Bone marrow (tissue), 2 donors: ENCODE results near the gene PET117.
"Not testable (repeated sequence)": the region's sequence is repeated elsewhere in the genome, so short reads cannot be mapped to it uniquely, and the experiment has no call there.

Experiments
- DNase-seq, 2 donors: peaks; one replicate each; lab custom pipeline; 2025; lab: John Stamatoyannopoulos, UW

The PET117 gene

GRCh38 chr20:18164356-18164755 lies 26.7 kb downstream of the PET117 start:
- no peak for DNase-seq

GRCh38 chr20:18165553-18165952 lies 27.9 kb downstream of the PET117 start:
- DNase-seq: no peak

DNA sequence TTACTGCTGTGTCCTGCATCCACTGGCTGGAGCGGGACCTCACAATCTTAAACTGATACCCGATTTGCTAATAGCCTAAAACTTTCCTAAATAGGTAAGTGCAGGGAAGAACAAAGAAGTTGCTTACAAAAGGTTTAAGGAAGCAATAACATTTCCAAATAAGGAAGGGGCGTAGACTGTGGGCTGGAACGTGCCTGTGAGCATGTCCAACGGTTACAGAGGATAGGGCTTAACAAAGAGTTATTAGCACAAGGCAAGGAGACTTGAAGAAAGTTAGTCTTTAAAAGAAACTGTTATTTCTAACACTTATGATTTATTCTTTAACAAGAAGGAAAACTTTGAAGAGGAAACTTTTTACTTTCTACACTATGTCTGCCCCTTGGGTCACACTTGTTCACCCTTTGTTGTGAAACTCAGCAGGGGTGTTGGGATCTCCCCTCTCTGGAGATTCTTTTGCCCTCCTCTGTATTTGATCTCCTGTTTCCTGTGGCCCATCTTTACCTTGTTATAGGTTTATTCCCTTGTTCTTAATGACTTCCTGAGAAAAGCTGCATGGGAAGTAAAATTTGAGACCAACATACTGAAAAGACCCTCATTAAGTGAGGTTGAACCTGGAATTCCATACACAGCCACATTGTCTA lies 28.7 kb downstream of the PET117 start:
- DNase-seq: no peak

GRCh38 chr20:18166950-18167349 lies 29.3 kb downstream of the PET117 start:
- no peak for DNase-seq

- no peak for DNase-seq
Observed at GRCh38 chr20:18172379-18172778, 34.7 kb downstream of the PET117 start.

DNA sequence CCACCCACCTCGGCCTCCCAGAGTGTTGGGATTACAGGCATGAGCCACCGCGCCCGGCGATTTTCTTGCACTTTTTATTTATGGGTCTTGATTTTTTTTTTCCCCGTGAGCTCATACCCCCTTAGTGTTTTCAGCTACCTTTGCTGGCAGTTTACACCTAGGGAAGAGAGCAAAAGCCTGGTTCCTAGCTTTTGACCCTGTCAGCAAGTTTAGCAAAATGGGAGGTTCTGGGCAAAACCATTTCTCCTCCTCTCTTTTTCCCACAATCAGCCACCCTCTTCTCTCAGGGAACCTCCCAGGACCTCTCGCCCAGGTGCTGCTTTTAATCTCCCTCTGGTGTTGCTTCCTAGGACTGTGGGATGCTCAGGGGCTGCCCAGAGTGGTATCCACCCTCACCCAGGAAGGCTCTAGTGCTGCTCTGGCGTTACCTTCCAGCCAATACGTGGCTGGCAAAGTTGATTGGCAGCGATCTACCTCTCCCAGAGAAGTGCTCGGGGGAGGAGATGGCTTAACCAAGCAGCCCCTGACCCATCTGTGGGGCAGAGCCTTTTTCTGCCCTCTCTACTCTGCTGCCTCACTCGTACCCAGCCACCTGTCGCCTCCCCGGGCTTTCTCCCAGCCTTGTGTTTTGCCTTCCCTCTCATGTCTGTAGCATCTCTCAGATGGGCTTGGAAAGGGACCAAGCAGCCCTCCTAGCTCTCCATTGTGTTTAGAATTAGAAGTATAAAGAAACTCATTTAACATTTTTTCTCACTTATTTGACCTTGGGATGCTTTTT lies 37.4 kb downstream of the PET117 start:
- DNase-seq: no peak

DNA sequence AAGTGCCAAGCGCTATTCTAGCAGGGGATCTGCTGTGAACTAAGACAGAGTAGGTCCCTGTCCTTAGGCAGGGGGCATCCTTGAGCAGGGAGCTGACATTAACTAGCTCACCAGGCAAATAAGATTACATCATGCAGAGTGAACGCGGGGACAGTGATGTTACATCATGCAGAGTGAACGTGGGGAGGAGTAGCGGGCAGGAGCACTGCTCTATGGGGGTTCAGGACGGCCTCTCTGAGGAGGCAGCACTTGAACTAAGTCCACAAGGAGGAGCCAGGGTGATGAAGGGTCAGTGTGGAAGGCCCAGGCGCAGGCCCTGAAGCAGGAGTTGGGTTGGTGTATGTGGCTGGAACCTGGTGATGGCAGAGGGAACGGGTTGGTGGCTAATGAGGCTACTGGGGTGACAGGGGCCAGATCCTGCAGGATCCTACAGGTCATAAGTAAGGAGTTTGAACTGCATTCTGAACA lies 38.7 kb downstream of the PET117 start:
- DNase-seq: no peak

DNA sequence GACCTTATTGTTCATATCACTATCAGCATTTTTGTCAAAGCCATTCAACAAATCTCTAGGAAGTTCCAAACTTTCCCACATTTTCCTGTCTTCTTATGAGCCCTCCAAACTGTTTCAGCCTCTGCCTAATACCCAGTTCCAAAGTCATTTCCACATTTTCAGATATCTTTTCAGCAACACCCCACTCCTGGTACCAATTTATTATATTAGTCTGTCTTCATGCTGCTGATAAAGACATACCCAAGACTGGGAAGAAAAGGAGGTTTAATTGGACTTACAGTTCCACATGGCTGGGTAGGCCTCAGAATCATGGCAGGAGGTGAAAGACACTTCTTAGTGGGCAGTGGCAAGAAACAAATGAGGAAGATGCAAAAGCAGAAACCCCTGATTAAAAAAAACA lies 42.7 kb downstream of the PET117 start:
- not testable (repeated sequence) for DNase-seq

GRCh38 chr20:18180815-18181214 lies 43.2 kb downstream of the PET117 start:
- DNase-seq: no peak

DNA sequence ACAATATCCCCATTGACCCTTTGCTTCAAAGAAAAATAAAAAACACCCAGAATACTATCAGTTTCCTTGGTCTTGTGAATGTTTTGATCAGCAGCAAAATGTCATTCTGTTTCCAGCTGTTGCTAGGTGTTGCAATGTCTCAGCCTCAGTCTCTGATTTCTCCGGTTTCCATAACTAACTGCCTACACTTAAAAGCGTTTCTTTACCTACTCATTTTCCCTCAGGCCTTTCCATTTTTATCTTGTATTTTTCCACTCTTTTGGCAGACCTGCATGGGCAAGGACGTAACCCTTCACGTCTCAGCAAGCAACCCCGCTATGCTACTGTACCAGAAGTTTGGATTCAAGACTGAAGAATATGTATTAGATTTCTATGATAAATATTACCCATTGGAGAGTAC lies 49.4 kb downstream of the PET117 start:
- no peak for DNase-seq

GRCh38 chr20:18188434-18188833 lies 50.8 kb downstream of the PET117 start:
- DNase-seq: no peak

DNA sequence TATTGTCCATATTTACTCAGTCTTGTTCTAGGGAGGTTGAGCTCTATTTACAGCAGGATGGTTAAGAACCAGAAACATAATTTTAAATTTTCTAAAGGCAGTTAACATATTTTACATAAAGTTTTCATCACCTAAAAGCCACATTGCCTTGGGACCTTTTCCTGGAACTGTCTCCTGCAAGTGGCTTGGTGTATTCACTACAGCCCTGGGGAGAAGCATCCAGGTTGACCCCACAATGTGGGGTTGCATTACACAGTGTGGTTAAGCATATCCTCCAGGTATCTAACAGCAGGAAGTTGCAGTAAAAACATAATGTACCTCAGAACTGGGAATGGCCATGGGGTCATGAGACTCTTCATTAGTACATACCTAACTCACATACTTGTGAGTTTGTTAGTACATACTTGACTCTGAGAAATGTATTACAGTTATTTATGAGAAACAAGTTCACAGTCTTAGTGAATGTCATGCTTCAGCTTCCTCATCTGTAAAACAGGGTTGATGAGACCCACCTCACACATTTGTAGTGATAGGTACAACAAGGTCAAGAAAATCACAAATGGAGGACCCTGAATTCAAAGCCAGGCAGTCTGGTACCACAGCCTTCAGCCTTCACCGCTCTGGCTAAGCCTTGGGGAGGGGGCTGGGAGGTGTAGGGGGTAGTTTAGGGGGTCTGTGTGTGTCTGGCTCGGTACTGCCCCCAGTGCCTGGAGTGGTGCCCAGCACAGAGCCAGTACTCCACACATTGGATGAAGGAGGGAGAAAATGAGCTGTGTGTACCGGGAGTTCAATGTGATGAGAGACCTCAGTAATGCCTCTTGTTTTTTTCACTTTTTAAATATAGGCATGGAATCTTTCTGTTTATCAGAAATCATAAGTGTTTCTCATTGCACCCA lies 52.9 kb downstream of the PET117 start:
- no peak for DNase-seq

DNA sequence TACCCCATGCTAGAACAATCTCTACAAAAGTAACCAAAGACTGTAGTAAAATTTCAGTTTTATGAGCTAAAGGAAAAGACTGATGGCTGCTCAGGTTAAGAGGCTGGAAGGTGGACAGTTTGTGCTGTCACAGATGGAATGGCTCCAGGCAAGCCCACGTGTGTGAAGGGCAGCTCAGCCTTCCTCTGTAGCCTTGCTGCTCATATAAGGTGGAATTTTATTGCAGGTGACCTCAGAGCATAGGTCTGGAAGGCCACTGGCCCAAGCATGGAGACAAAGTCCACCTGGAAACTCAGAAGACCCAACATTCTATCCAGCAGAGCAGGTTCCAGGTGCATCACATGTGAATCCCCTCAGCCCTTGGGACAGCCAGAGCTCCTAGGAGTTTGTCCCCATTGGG lies 53.6 kb downstream of the PET117 start:
- DNase-seq: no peak
